ENCODE results near the gene INTS6. TPM values are rescaled to one million over a fixed set of nuclear protein-coding genes. Genes with fewer than 3 reads are reported as not detected.

Gene INTS6
- total RNA-seq, 1 donor, result 69.1 TPM

Small RNAs within 50 kb of the gene (small RNA-seq; reads per million reads assigned to genes)
- gene MIR5693 (not detected), gene RN7SL320P (not detected), gene SNRPGP11 (not detected)

Other genes with a start within 250 kb of the INTS6 start
- gene FAM124A, start 230.6 kb downstream of the INTS6 start, total RNA-seq, result 10.0 and 25.0 TPM in 2 replicates
- gene SERPINE3, start 113.3 kb downstream of the INTS6 start, total RNA-seq, result not detected in 2 replicates
- gene WDFY2, start 131.4 kb upstream of the INTS6 start, total RNA-seq, result 6.0 and 8.1 TPM in 2 replicates